CD14-positive monocyte (primary cell): Measurements from ENCODE around the gene RNASEH2A. TPM values are rescaled to one million over a fixed set of nuclear protein-coding genes. Genes with fewer than 3 reads are reported as not detected.

Experiments used
- DNase-seq, 3 donors: peaks; one replicate each; pipeline ENCODE4 v3.0.0-alpha.2; 2011 to 2022
- H2AFZ ChIP-seq: 2 replicates; pipeline ENCODE4 v1.6.0; 2012; ENCODE audit warnings: mild to moderate bottlenecking, low read depth, low read length, inconsistent platforms; ENCODE audit not compliant: insufficient read depth, poor library complexity, severe bottlenecking
- H3K27ac ChIP-seq, 2 donors: 1 replicate in 1 of 2; 2 replicates in 1 of 2; pipeline ENCODE4 v1.5.1; 2012 to 2013; ENCODE audit warnings: low read length in 2 of 2, control low read depth in 1 of 2, inconsistent platforms in 1 of 2, low read depth in 1 of 2, mild to moderate bottlenecking in 1 of 2
- H3K27me3 ChIP-seq, 2 donors: one replicate each; pipeline versions ENCODE4 v1.6.0 to v1.6.1; 2011 to 2013; ENCODE audit warnings: low read length in 2 of 2; ENCODE audit not compliant: control insufficient read depth in 2 of 2, insufficient read depth in 2 of 2
- H3K36me3 ChIP-seq, 2 donors: replicated peaks in 1 of 2; 1 replicate in 1 of 2; 2 replicates in 1 of 2; pipeline versions ENCODE4 v1.5.1 to v1.6.1; 2012 to 2013; ENCODE audit warnings: low read length in 2 of 2, control low read depth in 1 of 2, inconsistent platforms in 1 of 2, mild to moderate bottlenecking in 1 of 2; ENCODE audit not compliant: insufficient read depth in 2 of 2, control insufficient read depth in 1 of 2
- H3K4me1 ChIP-seq, 2 donors: 1 replicate in 1 of 2; 2 replicates in 1 of 2; pipeline versions ENCODE4 v1.5.1 to v1.6.1; 2012 to 2013; ENCODE audit warnings: low read length in 2 of 2, control low read depth in 1 of 2, inconsistent platforms in 1 of 2, mild to moderate bottlenecking in 1 of 2, moderate library complexity in 1 of 2; ENCODE audit not compliant: insufficient read depth in 2 of 2, control insufficient read depth in 1 of 2
- H3K4me2 ChIP-seq: replicated peaks from 2 replicates; pipeline ENCODE3; 2012; ENCODE audit warnings: low read length, moderate library complexity, mild to moderate bottlenecking; ENCODE audit not compliant: poor library complexity, severe bottlenecking; ENCODE audit errors: extremely low read depth
- H3K4me3 ChIP-seq, 3 experiments: fragments of 200-600 bp in 1 of 3; sonication (generic) in 1 of 3; replicated peaks in 1 of 3; 1 replicate in 2 of 3; 2 replicates in 1 of 3; pipeline ENCODE4 v1.5.1; 2011 to 2013; ENCODE audit warnings: low read length in 3 of 3, mild to moderate bottlenecking in 3 of 3, control low read depth in 2 of 3, low read depth in 2 of 3, inconsistent platforms in 1 of 3, moderate library complexity in 1 of 3
- H3K79me2 ChIP-seq: 2 replicates; pipeline ENCODE4 v1.6.0; 2012; ENCODE audit warnings: mild to moderate bottlenecking, control low read depth, inconsistent platforms, low read length, moderate library complexity; ENCODE audit not compliant: insufficient read depth
- H3K9ac ChIP-seq: 2 replicates; pipeline ENCODE4 v1.6.0; 2017; ENCODE audit warnings: low read length, mild to moderate bottlenecking; ENCODE audit not compliant: insufficient read depth, poor library complexity, severe bottlenecking
- H3K9me3 ChIP-seq, 2 donors: replicated peaks in 1 of 2; 1 replicate in 1 of 2; 2 replicates in 1 of 2; pipeline versions ENCODE4 v1.5.1 to v1.6.1; 2012 to 2013; ENCODE audit warnings: low read length in 2 of 2, control low read depth in 1 of 2; ENCODE audit not compliant: control insufficient read depth in 1 of 2, insufficient read depth in 1 of 2
- H4K20me1 ChIP-seq: 2 replicates; pipeline ENCODE4 v1.6.0; 2012; ENCODE audit warnings: mild to moderate bottlenecking, low read length, control low read depth, moderate library complexity; ENCODE audit not compliant: insufficient read depth
- H3K27ac Mint-ChIP-seq, 7 donors: one replicate each; pipeline ENCODE4 v1.8.0; 2020; ENCODE audit warnings: mild to moderate bottlenecking in 7 of 7, mixed read lengths in 7 of 7, moderate library complexity in 6 of 7, inconsistent platforms in 2 of 7
- H3K27me3 Mint-ChIP-seq, 3 donors: one replicate each; pipeline ENCODE4 v1.8.0; 2021 to 2022; ENCODE audit warnings: low read depth in 3 of 3, mild to moderate bottlenecking in 3 of 3, mixed read lengths in 3 of 3, moderate library complexity in 3 of 3, inconsistent platforms in 1 of 3
- H3K36me3 Mint-ChIP-seq, 2 donors: one replicate each; pipeline ENCODE4 v1.8.0; 2020; ENCODE audit warnings: mixed read lengths in 2 of 2, inconsistent platforms in 1 of 2, mild to moderate bottlenecking in 1 of 2
- H3K4me1 Mint-ChIP-seq: one replicate; pipeline ENCODE4 v1.8.0; 2020; ENCODE audit warnings: mild to moderate bottlenecking, mixed read lengths
- H3K4me3 Mint-ChIP-seq, 2 donors: one replicate each; pipeline ENCODE4 v1.8.0; 2020; ENCODE audit warnings: mild to moderate bottlenecking in 2 of 2, mixed read lengths in 2 of 2, moderate library complexity in 1 of 2
- H3K9me3 Mint-ChIP-seq, 7 donors: one replicate each; pipeline ENCODE4 v1.8.0; 2020 to 2022; ENCODE audit warnings: mixed read lengths in 7 of 7, mild to moderate bottlenecking in 6 of 7, moderate library complexity in 6 of 7, inconsistent platforms in 2 of 7
- WGBS: methylation state at CpG from one replicate; pipeline ENCODE4 v1.1.5; 2013; ENCODE audit warnings: missing lambda C conversion rate; ENCODE audit not compliant: insufficient coverage; 5-methylcytosine and 5-hydroxymethylcytosine counted together
- intact Hi-C, 2 donors: fragments of 100-400 bp; cut with micrococcal nuclease; formaldehyde crosslinking; loops; one replicate each; pipeline versions ENCODE4 v1.15.0 to v1.15.1; 2023
- polyA plus RNA-seq, 3 donors: library from polyadenylated mRNA; depleted of rRNA in 1 of 3; unstranded in 2 of 3; stranded (reverse) in 1 of 3; fragments of 300-500 nt in 2 of 3; fragments of >200 nt in 1 of 3; fragmentation: Illumina TruSeq in 2 of 3; gene quantifications; 1 replicate in 2 of 3; 2 replicates in 1 of 3; pipeline ENCODE4 v1.2.3, GENCODE V29; 2012 to 2021
- TF ChIP-seq, protein P1 (sequence below): fragments of 200-600 bp; IDR thresholded peaks from one replicate; pipeline ENCODE4 v1.8.0; 2022; ENCODE audit warnings: antibody characterized with exemption, mild to moderate bottlenecking

RNASEH2A gene
- polyA plus RNA-seq, 3 donors, result 8.7 to 21.5 (median 15.2) TPM

DNA sequence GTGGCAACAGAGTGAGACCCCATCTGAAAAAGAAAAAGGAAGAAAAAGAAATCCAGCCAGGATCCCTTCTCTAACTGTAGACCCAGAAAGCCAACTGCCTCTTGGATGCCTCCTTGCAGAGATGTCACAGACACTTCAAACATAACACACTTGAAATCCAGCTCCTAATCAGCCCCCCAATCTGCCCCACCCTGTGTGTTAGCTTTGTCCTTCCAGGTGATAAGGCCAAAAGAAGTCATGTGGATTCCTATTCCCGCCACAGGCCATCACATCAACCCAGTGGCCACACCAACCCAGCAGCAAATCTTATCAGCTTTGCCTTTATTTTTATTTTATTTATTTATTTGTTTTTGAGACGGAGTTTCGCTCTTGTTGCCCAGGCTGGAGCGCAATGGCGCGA, 46.7 kb upstream of the RNASEH2A start:
- no peak for DNase-seq
- Mint-ChIP-seq H3K27me3 (peaks cover 7 to 12% (median 11%) of the 10 kb centered on the region in 3 donors), H3K9me3 (peaks cover 0 to 5% (median 0%) of the 10 kb centered on the region in 7 donors), H3K4me1 (peaks cover 12% of the 10 kb centered on the region), H3K36me3 (peaks cover 17 to 25% of the 10 kb centered on the region in 2 donors), H3K27ac (no peak overlapping the region), H3K4me3 (no peak overlapping the region)
- H3K4me1 ChIP-seq, result peaks cover 4 to 8% of the 10 kb centered on the region in 2 donors
- no peak overlapping the region for H3K9ac ChIP-seq
- intact Hi-C loops, result loop anchor here in 1 of 2 donors (5.0 kb wide), 2 partner anchors 38 to 88 kb away; no protein-coding TSS in a partner anchor
- no peak overlapping the region for H3K4me3 ChIP-seq
- TF ChIP-seq, protein P1, sequence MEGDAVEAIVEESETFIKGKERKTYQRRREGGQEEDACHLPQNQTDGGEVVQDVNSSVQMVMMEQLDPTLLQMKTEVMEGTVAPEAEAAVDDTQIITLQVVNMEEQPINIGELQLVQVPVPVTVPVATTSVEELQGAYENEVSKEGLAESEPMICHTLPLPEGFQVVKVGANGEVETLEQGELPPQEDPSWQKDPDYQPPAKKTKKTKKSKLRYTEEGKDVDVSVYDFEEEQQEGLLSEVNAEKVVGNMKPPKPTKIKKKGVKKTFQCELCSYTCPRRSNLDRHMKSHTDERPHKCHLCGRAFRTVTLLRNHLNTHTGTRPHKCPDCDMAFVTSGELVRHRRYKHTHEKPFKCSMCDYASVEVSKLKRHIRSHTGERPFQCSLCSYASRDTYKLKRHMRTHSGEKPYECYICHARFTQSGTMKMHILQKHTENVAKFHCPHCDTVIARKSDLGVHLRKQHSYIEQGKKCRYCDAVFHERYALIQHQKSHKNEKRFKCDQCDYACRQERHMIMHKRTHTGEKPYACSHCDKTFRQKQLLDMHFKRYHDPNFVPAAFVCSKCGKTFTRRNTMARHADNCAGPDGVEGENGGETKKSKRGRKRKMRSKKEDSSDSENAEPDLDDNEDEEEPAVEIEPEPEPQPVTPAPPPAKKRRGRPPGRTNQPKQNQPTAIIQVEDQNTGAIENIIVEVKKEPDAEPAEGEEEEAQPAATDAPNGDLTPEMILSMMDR, result no peak
- peaks cover 0 to 5% of the 10 kb centered on the region in 2 donors for H3K9me3 ChIP-seq
- WGBS, result no CpG with 5 or more reads among the region's 6 CpGs
- H3K79me2 ChIP-seq, result no peaks in the 10 kb centered on the region
- no peak overlapping the region for H2AFZ ChIP-seq
- H3K27me3 ChIP-seq, result peaks cover 0 to 4% of the 10 kb centered on the region in 2 donors
- no peak overlapping the region for H3K27ac ChIP-seq
- no peaks in the 10 kb centered on the region for H4K20me1 ChIP-seq
- H3K36me3 ChIP-seq, result no peaks in the 10 kb centered on the region
- H3K4me2 ChIP-seq, result no peak overlapping the region

DNA sequence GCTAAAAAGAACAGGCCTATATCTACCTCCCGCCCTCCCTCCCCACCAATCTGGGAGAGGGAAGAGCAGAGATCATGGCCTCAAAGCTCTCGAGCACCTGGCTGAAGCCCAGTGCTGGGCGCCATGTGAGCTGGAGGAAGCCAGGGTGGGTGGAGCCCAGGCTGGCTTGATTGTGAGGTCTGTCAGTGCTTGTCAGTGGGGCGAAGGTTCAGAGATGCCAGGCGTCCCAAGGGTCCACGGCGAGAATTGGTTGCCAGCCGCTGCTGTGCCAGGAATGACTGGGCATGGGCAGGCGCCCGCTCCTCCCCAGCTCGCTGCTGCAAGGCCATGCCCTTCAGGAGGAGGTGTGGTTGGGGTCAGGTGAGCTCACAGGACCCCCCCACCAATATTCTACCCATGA, 43.3 kb upstream of the RNASEH2A start:
- DNase-seq, result no peak
- Histone ChIP-seq H3K36me3 (no peaks in the 10 kb centered on the region), H4K20me1 (no peaks in the 10 kb centered on the region), H3K9me3 (peaks cover 0 to 5% of the 10 kb centered on the region in 2 donors), H3K9ac (no peak overlapping the region), H3K27me3 (peaks cover 0 to under 1% of the 10 kb centered on the region in 2 donors), H3K4me1 (peaks cover 0 to 6% of the 10 kb centered on the region in 2 donors), H3K4me2 (no peak overlapping the region), H3K4me3 (no peak overlapping the region), H2AFZ (no peak overlapping the region), H3K79me2 (no peaks in the 10 kb centered on the region), H3K27ac (no peak overlapping the region)
- TF ChIP-seq, protein P1, result no peak
- H3K27me3 Mint-ChIP-seq, result peaks cover 0 to 9% (median 6%) of the 10 kb centered on the region in 3 donors
- peaks cover 0 to 5% (median 0%) of the 10 kb centered on the region in 7 donors for H3K9me3 Mint-ChIP-seq
- peak overlapping the region in 1 of 7 donors; percentile 50 for H3K27ac Mint-ChIP-seq
- intact Hi-C loops, result loop anchor here in 1 of 2 donors (5.0 kb wide), 2 partner anchors 34 to 84 kb away; no protein-coding TSS in a partner anchor
- H3K36me3 Mint-ChIP-seq, result peaks cover 32 to 46% of the 10 kb centered on the region in 2 donors
- no peak overlapping the region for H3K4me3 Mint-ChIP-seq
- 92% methylated on average over 2 of the region's 11 CpGs for WGBS
- peaks cover 10% of the 10 kb centered on the region for H3K4me1 Mint-ChIP-seq
